Body of pancreas (tissue), 4 donors: Measurements from ENCODE around the gene HMG20B.

Experiments
- POLR2A ChIP-seq, 3 donors: fragments of 450-650 bp; IDR thresholded peaks; one replicate each; pipeline ENCODE4 v1.6.1; 2016; ENCODE audit warnings: antibody characterized with exemption in 3 of 3, mild to moderate bottlenecking in 2 of 3
- TF ChIP-seq, protein P1 (sequence below), 7 experiments: fragments of 450-650 bp in 4 of 7; fragments of 200-600 bp in 3 of 7; sonication (generic) in 3 of 7; IDR thresholded peaks; one replicate each; pipeline ENCODE4 v1.5.1; 2016 to 2019; ENCODE audit warnings: antibody characterized with exemption in 7 of 7

DNA sequence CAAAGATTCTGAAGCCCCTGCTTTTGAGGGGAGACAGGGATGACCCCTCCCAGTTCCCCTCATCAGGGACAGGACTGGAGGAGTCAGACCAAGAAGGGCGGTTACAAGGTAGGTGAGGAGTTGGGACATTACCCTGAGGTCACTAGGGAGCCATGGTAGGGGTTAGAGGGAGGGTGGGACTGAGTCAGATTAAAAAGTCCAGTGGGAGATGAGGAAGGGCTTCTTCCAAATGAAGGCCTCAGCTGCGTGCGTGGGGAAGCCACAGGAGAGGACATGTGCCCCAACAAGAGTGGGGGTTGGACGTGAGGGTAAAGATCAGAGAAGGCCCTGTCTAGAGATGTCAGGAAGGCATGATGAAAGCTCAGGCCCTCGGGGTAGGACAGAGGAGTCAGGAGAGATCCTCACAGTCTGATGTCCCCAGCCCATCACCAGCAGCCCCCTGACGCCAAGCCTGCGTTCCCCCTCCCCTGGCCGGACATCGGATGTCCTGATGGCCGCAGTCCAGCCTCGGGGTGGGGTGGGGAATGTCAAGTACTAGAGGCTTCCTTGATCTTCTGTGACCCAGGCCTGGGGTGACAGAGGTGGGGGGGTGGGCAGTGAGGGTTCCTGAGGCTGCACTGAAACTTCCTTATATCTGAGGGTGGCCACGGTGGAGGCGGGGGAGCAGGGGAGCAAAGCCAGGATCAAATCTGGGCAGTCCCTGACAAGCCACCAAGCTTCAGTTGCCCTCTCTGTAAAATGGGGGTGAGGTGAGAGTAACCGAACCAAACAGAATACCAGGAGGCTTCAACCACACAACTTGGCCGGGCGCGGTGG lies 8.8 kb upstream of the HMG20B start:
- TF ChIP-seq, protein P1, sequence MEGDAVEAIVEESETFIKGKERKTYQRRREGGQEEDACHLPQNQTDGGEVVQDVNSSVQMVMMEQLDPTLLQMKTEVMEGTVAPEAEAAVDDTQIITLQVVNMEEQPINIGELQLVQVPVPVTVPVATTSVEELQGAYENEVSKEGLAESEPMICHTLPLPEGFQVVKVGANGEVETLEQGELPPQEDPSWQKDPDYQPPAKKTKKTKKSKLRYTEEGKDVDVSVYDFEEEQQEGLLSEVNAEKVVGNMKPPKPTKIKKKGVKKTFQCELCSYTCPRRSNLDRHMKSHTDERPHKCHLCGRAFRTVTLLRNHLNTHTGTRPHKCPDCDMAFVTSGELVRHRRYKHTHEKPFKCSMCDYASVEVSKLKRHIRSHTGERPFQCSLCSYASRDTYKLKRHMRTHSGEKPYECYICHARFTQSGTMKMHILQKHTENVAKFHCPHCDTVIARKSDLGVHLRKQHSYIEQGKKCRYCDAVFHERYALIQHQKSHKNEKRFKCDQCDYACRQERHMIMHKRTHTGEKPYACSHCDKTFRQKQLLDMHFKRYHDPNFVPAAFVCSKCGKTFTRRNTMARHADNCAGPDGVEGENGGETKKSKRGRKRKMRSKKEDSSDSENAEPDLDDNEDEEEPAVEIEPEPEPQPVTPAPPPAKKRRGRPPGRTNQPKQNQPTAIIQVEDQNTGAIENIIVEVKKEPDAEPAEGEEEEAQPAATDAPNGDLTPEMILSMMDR (IDR thresholded peaks at IDR 0.05) = no peak
- TF ChIP-seq POLR2A (IDR thresholded peaks at IDR 0.05) = no peak
